ENCODE results near the gene TNS3. TPM values are rescaled to one million over a fixed set of nuclear protein-coding genes. Genes with fewer than 3 reads are reported as not detected.

The TNS3 gene
- total RNA-seq, 1 donor from 2014 or later: 89.8 TPM

- DNase-seq (ENCODE audit: low spot score in 2 of 2): no peak
- Histone ChIP-seq H3K4me3 (no peak overlapping the region), H3K9me3 (no peaks in the 10 kb centered on the region), H3K4me1 (peaks cover 0 to 3% of the 10 kb centered on the region in 2 donors), H3K27me3 (no peaks in the 10 kb centered on the region), H3K27ac (no peak overlapping the region), H3K36me3 (peaks cover 2 to 25% of the 10 kb centered on the region in 2 donors)
- no peak for TF ChIP-seq CTCF (IDR thresholded peaks at IDR 0.05)
- intact Hi-C loops (cut with DNase I): loop anchor here (10.0 kb wide), 1 partner anchor 174 kb away; no protein-coding TSS in a partner anchor
Measured at GRCh38 chr7:47438411-47439029, 143.4 kb downstream of the TNS3 start.

- no peak overlapping the region for H3K27ac ChIP-seq
- no peaks in the 10 kb centered on the region for H3K9me3 ChIP-seq
- H3K4me3 ChIP-seq: no peak overlapping the region
- TF ChIP-seq CTCF (IDR thresholded peaks at IDR 0.05): peak; percentile 60 to 77 (median 67)
- H3K36me3 ChIP-seq: peaks cover 3 to 25% of the 10 kb centered on the region in 2 donors
- peak in 1 of 2 donors; percentile 81 for DNase-seq (ENCODE audit: low spot score in 2 of 2)
- intact Hi-C loops (cut with DNase I): loop anchor here (1.0 to 10.0 kb wide), 2 partner anchors 171 to 384 kb away; no protein-coding TSS in a partner anchor
- no peaks in the 10 kb centered on the region for H3K27me3 ChIP-seq
- H3K4me1 ChIP-seq: no peaks in the 10 kb centered on the region
Measured at GRCh38 chr7:47435889-47436312, 146.0 kb downstream of the TNS3 start.

- peaks cover 3 to 11% of the 10 kb centered on the region in 2 donors for H3K36me3 ChIP-seq
- no peaks in the 10 kb centered on the region for H3K27me3 ChIP-seq
- intact Hi-C loops (cut with DNase I): loop anchor here (5.0 to 10.0 kb wide), 2 partner anchors 41 to 169 kb away; no protein-coding TSS in a partner anchor
- DNase-seq (ENCODE audit: low spot score in 2 of 2): no peak
- no peaks in the 10 kb centered on the region for H3K4me1 ChIP-seq
- no peak overlapping the region for H3K4me3 ChIP-seq
- no peak overlapping the region for H3K27ac ChIP-seq
- H3K9me3 ChIP-seq: no peaks in the 10 kb centered on the region
- TF ChIP-seq CTCF (IDR thresholded peaks at IDR 0.05): no peak
Measured at GRCh38 chr7:47433564-47433895, 148.4 kb downstream of the TNS3 start.

- Histone ChIP-seq H3K9me3 (no peaks in the 10 kb centered on the region), H3K27ac (no peak overlapping the region), H3K4me1 (peaks cover 0 to 3% of the 10 kb centered on the region in 2 donors), H3K36me3 (peaks cover 3 to 6% of the 10 kb centered on the region in 2 donors), H3K27me3 (no peaks in the 10 kb centered on the region), H3K4me3 (no peak overlapping the region)
- DNase-seq (ENCODE audit: low spot score in 2 of 2): no peak
- intact Hi-C loops (cut with DNase I): loop anchor here (5.0 to 10.0 kb wide), 2 partner anchors 41 to 168 kb away; no protein-coding TSS in a partner anchor
- TF ChIP-seq CTCF (IDR thresholded peaks at IDR 0.05): no peak
Measured at GRCh38 chr7:47432671-47433563, 149.0 kb downstream of the TNS3 start.

- H3K4me3 ChIP-seq: no peak overlapping the region
- no peaks in the 10 kb centered on the region for H3K9me3 ChIP-seq
- no peaks in the 10 kb centered on the region for H3K27me3 ChIP-seq
- intact Hi-C loops (cut with DNase I): loop anchor here (5.0 to 10.0 kb wide), 2 partner anchors 38 to 166 kb away; no protein-coding TSS in a partner anchor
- peaks cover 4 to 7% of the 10 kb centered on the region in 2 donors for H3K4me1 ChIP-seq
- peaks cover 3 to 7% of the 10 kb centered on the region in 2 donors for H3K36me3 ChIP-seq
- no peak for DNase-seq (ENCODE audit: low spot score in 2 of 2)
- no peak for TF ChIP-seq CTCF (IDR thresholded peaks at IDR 0.05)
- H3K27ac ChIP-seq: no peak overlapping the region
Measured at GRCh38 chr7:47430422-47430821, 151.5 kb downstream of the TNS3 start.

All from ascending aorta (tissue), 2 donors.